Measurements from ENCODE around the gene SLC1A7. TPM values are rescaled to one million over a fixed set of nuclear protein-coding genes. Genes with fewer than 3 reads are reported as not detected.

Gene SLC1A7
- total and polyA plus RNA-seq, 8 donors: 0.08 to 0.45 (median 0.29) TPM; not detected in 5

GRCh38 chr1:53182716-53183094, 40.3 kb upstream of the SLC1A7 start:
- TF ChIP-seq CTCF (IDR thresholded peaks at IDR 0.05) (no peak), POLR2AphosphoS5 (IDR thresholded peaks at IDR 0.05) (no peak), POLR2A (IDR thresholded peaks at IDR 0.05) (no peak), EP300 (IDR thresholded peaks at IDR 0.05) (no peak)
- H3K27me3 ChIP-seq: no peaks in the 10 kb centered on the region
- no peaks in the 10 kb centered on the region for H3K9me3 ChIP-seq
- WGBS, 5 donors: 37 to 47% (median 45%) methylated on average over 3 of the region's 3 CpGs
- H3K4me1 ChIP-seq: peaks cover 13 to 42% (median 26%) of the 10 kb centered on the region in 4 donors
- intact Hi-C loops (cut with DNase I; ENCODE audit: low total_unique reads): loop anchor here (10.0 kb wide), 1 partner anchor 268 kb away; no protein-coding TSS in a partner anchor
- H3K27ac ChIP-seq: peak overlapping the region; percentile 39 to 82 (median 75)
- H3K36me3 ChIP-seq: no peaks in the 10 kb centered on the region
- DNase-seq: no peak
- H3K4me3 ChIP-seq: no peak overlapping the region

- intact Hi-C loops (cut with DNase I; ENCODE audit: low total_unique reads): loop anchor here (10.0 kb wide), 1 partner anchor 267 kb away; no protein-coding TSS in a partner anchor
- Histone ChIP-seq H3K36me3 (no peaks in the 10 kb centered on the region), H3K9me3 (no peaks in the 10 kb centered on the region), H3K4me3 (no peak overlapping the region), H3K4me1 (peaks cover 15 to 48% (median 31%) of the 10 kb centered on the region in 4 donors), H3K27me3 (no peaks in the 10 kb centered on the region), H3K27ac (peak overlapping the region in 4 of 5 donors; percentile 70 to 82 (median 75))
- TF ChIP-seq EP300 (IDR thresholded peaks at IDR 0.05) (no peak), POLR2A (IDR thresholded peaks at IDR 0.05) (no peak), POLR2AphosphoS5 (IDR thresholded peaks at IDR 0.05) (peak in 1 of 3 donors; percentile 52), CTCF (IDR thresholded peaks at IDR 0.05) (peak in 5 of 7 experiments; percentile 74 to 90 (median 83))
- peak; percentile 90 to 94 for DNase-seq
- WGBS, 5 donors: 22 to 25% (median 24%) methylated on average over 16 of the region's 16 CpGs
Measured at GRCh38 chr1:53182111-53182593, 39.7 kb upstream of the SLC1A7 start.

GRCh38 chr1:53180951-53181350, 38.5 kb upstream of the SLC1A7 start:
- Histone ChIP-seq H3K4me3 (no peak overlapping the region), H3K4me1 (peaks cover 27 to 60% (median 43%) of the 10 kb centered on the region in 4 donors), H3K36me3 (no peaks in the 10 kb centered on the region), H3K27me3 (no peaks in the 10 kb centered on the region), H3K27ac (no peak overlapping the region), H3K9me3 (no peaks in the 10 kb centered on the region)
- WGBS, 5 donors: 93 to 99% (median 94%) methylated on average over 3 to 5 of the region's 5 CpGs
- no peak for DNase-seq
- intact Hi-C loops (cut with DNase I; ENCODE audit: low total_unique reads): loop anchor here (10.0 kb wide), 1 partner anchor 266 kb away; no protein-coding TSS in a partner anchor
- TF ChIP-seq POLR2A (IDR thresholded peaks at IDR 0.05) (no peak), EP300 (IDR thresholded peaks at IDR 0.05) (no peak), POLR2AphosphoS5 (IDR thresholded peaks at IDR 0.05) (no peak), CTCF (IDR thresholded peaks at IDR 0.05) (no peak)

- no peak overlapping the region for H3K27ac ChIP-seq
- DNase-seq: no peak
- H3K9me3 ChIP-seq: no peaks in the 10 kb centered on the region
- no peak for TF ChIP-seq EP300 (IDR thresholded peaks at IDR 0.05)
- peaks cover 33 to 62% (median 48%) of the 10 kb centered on the region in 4 donors for H3K4me1 ChIP-seq
- no peaks in the 10 kb centered on the region for H3K36me3 ChIP-seq
- whole genome bisulfite sequencing, 5 donors: 87 to 96% (median 90%) methylated on average over 2 of the region's 2 CpGs
- no peak overlapping the region for H3K4me3 ChIP-seq
- intact Hi-C loops (cut with DNase I; ENCODE audit: low total_unique reads): loop anchor here (10.0 kb wide), 1 partner anchor 265 kb away; no protein-coding TSS in a partner anchor
- no peaks in the 10 kb centered on the region for H3K27me3 ChIP-seq
Measured at GRCh38 chr1:53180226-53180625, 37.8 kb upstream of the SLC1A7 start.

All from stomach (tissue), 9 donors.